Activated CD8-positive, alpha-beta memory T cell treated with anti-CD3 and anti-CD28 coated beads, Interleukin-2, amount 50 U/mL, for 24 hours (primary cell): Measurements from ENCODE around the gene RNF126.

Experiments
- DNase-seq: peaks from one replicate; pipeline ENCODE4 v3.0.0-alpha.2; 2020; ENCODE audit errors: extremely low read depth

Gene RNF126

GRCh38 chr19:663682-664117, 686 bp upstream of the RNF126 start:
- no peak for DNase-seq

- no peak for DNase-seq
Observed at GRCh38 chr19:662207-662961, 630 bp downstream of the RNF126 start.

GRCh38 chr19:661427-662196, 1.4 kb downstream of the RNF126 start:
- no peak for DNase-seq

GRCh38 chr19:660793-661426, 2.1 kb downstream of the RNF126 start:
- DNase-seq: no peak

- no peak for DNase-seq
Observed at GRCh38 chr19:658916-659839, 3.8 kb downstream of the RNF126 start.

- DNase-seq: no peak
Observed at GRCh38 chr19:658059-658839, 4.8 kb downstream of the RNF126 start.

- DNase-seq: no peak
Observed at GRCh38 chr19:657611-658010, 5.4 kb downstream of the RNF126 start.

GRCh38 chr19:656751-657559, 6.1 kb downstream of the RNF126 start:
- no peak for DNase-seq

- no peak for DNase-seq
Observed at GRCh38 chr19:655691-656090, 7.3 kb downstream of the RNF126 start.

- DNase-seq: no peak
Observed at GRCh38 chr19:653425-653824, 9.6 kb downstream of the RNF126 start.

- DNase-seq: no peak
Observed at GRCh38 chr19:652467-653389, 10.3 kb downstream of the RNF126 start.

GRCh38 chr19:651991-652390, 11.0 kb downstream of the RNF126 start:
- DNase-seq: no peak

GRCh38 chr19:651114-651818, 11.7 kb downstream of the RNF126 start:
- no peak for DNase-seq

GRCh38 chr19:650121-650520, 12.9 kb downstream of the RNF126 start:
- DNase-seq: no peak

GRCh38 chr19:648904-649801, 13.9 kb downstream of the RNF126 start:
- no peak for DNase-seq

- DNase-seq: no peak
Observed at GRCh38 chr19:648305-648704, 14.7 kb downstream of the RNF126 start.
